Measurements from ENCODE around the gene ADAMTS20.

Gene ADAMTS20

DNA sequence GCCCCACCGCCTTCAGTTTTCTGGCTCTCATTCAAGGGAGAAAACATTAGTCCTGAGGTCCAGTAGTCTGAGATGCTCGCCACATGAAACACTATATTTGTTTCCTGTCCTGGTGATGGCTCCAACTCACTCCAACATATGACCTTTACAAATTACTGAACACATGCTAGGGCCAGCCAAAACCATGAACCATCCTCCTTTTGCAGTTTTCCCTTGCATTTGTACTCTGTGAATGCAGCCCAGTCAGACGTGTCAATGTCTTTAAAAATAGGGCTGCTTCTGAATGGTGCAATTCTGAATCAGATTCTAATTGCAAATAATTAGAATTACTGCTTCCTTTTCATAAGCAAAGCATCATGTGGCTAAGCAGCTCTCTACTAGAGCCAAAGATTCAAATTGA is 36.0 kb downstream of the ADAMTS20 start:
- DNase-seq: no peak
- no peaks in the 10 kb centered on the region for H3K4me1 ChIP-seq
- no peaks in the 10 kb centered on the region for H3K27me3 ChIP-seq
- TF ChIP-seq, protein P1, sequence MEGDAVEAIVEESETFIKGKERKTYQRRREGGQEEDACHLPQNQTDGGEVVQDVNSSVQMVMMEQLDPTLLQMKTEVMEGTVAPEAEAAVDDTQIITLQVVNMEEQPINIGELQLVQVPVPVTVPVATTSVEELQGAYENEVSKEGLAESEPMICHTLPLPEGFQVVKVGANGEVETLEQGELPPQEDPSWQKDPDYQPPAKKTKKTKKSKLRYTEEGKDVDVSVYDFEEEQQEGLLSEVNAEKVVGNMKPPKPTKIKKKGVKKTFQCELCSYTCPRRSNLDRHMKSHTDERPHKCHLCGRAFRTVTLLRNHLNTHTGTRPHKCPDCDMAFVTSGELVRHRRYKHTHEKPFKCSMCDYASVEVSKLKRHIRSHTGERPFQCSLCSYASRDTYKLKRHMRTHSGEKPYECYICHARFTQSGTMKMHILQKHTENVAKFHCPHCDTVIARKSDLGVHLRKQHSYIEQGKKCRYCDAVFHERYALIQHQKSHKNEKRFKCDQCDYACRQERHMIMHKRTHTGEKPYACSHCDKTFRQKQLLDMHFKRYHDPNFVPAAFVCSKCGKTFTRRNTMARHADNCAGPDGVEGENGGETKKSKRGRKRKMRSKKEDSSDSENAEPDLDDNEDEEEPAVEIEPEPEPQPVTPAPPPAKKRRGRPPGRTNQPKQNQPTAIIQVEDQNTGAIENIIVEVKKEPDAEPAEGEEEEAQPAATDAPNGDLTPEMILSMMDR (IDR thresholded peaks at IDR 0.05; ENCODE audit: low read depth, low read length): no peak
- no peaks in the 10 kb centered on the region for H3K9me3 ChIP-seq
- H3K4me3 ChIP-seq (ENCODE audit: low read depth, low read length): no peak overlapping the region
- H3K36me3 ChIP-seq: no peaks in the 10 kb centered on the region

DNA sequence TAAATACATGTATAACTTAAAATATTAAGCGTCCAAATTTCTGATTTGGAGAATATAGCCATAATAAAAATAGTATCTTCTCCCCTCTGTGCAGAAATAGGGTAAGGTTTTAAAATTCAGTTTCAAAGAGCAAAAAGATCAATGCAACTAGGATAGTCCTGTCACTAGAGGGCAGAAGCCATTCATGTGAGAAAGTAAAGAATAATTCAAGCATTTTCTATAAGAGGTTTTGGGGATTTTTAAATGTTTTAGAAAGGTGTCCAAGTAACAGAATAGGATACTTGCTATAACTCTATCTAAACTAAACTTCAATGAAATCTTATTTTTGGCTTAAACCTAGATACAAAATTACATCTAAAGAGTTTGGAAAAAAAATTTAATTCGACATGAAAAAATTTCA is 50.3 kb downstream of the ADAMTS20 start:
- no peaks in the 10 kb centered on the region for H3K4me1 ChIP-seq
- H3K4me3 ChIP-seq (ENCODE audit: low read depth, low read length): no peak overlapping the region
- no peak for DNase-seq
- H3K27me3 ChIP-seq: no peaks in the 10 kb centered on the region
- TF ChIP-seq, protein P1 (IDR thresholded peaks at IDR 0.05; ENCODE audit: low read depth, low read length): peak; percentile 54
- no peaks in the 10 kb centered on the region for H3K9me3 ChIP-seq
- no peaks in the 10 kb centered on the region for H3K36me3 ChIP-seq

DNA sequence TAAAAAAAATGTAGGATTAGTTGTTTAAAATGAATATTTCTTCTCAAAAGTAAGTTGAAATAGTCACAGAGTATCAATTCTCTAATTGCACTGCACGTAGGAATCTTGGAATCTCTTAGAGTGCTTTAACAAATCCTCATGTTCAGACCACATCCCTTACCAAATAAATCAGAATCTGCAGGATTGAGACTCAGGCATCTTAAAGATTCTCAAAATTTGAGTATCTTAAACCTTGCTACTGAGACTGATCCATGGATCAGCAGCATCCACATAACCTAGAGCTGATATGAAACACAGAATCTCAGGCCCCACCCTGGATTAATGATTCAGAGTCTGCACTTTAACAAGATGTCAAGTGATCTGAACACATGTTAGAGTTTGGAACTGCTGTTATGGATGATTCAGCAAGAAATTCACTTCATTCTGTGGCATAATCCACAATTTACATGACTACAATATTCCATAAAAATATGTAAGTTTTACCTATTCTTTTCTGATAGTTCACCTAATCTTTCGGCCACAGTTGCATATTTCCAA is 58.7 kb downstream of the ADAMTS20 start:
- Histone ChIP-seq H3K27me3 (no peaks in the 10 kb centered on the region), H3K4me1 (no peaks in the 10 kb centered on the region), H3K4me3 (ENCODE audit: low read depth, low read length) (no peak overlapping the region), H3K36me3 (no peaks in the 10 kb centered on the region), H3K9me3 (no peaks in the 10 kb centered on the region)
- DNase-seq: no peak
- TF ChIP-seq, protein P1 (IDR thresholded peaks at IDR 0.05; ENCODE audit: low read depth, low read length): no peak

DNA sequence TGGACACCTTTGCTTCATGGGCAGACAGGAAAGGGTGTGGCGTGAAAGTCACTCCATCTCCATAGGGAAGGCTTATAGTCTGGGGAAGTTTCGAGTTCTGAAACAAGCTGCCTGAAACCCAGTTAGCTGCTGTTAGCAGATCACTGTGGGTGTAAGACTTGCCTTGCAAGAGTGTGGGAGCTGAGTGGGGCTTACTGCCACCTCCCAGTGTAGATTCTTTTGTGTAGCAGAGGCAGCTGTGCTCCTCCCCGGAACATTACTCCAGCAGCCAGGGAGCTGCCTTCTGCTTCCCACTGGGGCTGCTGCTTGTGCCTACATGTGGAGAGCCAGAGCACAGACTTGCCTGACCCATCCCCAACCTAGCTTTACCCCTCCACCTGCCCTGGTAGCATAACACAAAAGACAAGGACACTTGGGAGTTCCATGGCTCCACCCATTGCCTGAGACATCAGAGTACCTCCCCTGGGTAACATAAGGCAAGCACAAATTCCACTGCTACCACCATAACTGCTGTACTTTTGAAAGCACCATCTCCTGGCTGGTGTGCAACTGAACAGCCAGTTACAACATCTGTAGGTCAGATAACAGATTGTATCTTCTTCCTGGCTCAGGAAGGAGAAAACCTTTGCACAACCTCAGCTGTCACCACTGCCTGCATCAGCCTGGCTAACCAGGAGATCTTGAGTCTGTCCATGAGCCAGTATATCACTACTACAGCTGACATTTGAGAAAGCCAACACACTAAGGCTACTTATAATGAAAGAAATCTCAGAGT is 69.5 kb downstream of the ADAMTS20 start:
- no peaks in the 10 kb centered on the region for H3K4me1 ChIP-seq
- no peaks in the 10 kb centered on the region for H3K9me3 ChIP-seq
- DNase-seq: no peak
- H3K36me3 ChIP-seq: no peaks in the 10 kb centered on the region
- TF ChIP-seq, protein P1 (IDR thresholded peaks at IDR 0.05; ENCODE audit: low read depth, low read length): no peak
- H3K4me3 ChIP-seq (ENCODE audit: low read depth, low read length): no peak overlapping the region
- 0 out of 2 replicates have a peak, but pooled peaks cover 3% of the 10 kb centered on the region for H3K27me3 ChIP-seq

DNA sequence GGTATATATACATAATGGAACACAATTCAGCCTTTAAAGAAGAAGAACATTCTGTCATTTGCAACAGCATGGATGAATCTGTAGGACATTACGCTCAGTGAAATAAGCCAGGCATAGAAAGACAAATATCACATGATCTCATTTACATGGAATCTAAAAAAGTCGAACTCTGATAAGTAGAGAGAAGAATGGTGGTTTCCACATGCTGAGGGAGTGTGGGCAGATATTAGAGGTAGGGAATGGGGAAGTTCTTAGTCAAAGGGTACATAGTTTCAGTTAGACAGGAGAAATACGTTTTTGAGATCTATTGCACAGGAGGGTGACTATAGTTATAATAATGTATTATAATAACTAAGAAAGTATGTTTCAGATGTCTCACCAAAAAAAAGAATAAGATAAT is 71.4 kb downstream of the ADAMTS20 start:
- Histone ChIP-seq H3K9me3 (no peaks in the 10 kb centered on the region), H3K27me3 (0 out of 2 replicates have a peak, but pooled peaks cover 3% of the 10 kb centered on the region), H3K4me3 (ENCODE audit: low read depth, low read length) (no peak overlapping the region), H3K4me1 (no peaks in the 10 kb centered on the region), H3K36me3 (no peaks in the 10 kb centered on the region)
- no peak for DNase-seq
- TF ChIP-seq, protein P1 (IDR thresholded peaks at IDR 0.05; ENCODE audit: low read depth, low read length): no peak

DNA sequence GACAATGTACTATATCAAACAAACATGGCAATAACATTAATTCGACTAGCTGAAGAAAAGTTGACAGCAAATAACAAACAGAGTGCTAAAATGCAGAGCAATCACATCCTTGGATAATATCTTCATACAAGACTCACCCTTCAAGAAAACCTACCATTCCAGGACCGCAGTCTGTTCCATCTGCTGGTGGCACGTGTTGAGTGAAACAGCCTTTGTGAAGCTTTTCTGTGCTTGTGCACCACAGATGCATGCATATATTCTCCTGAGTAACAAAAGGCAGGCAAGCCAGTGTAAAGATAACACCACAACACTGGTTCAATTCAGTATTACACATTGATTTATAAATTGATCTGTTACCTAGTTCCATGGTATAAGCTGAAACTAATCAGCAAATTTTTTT is 89.3 kb downstream of the ADAMTS20 start:
- no peaks in the 10 kb centered on the region for H3K36me3 ChIP-seq
- no peaks in the 10 kb centered on the region for H3K4me1 ChIP-seq
- TF ChIP-seq, protein P1 (IDR thresholded peaks at IDR 0.05; ENCODE audit: low read depth, low read length): no peak
- no peak overlapping the region for H3K4me3 ChIP-seq (ENCODE audit: low read depth, low read length)
- DNase-seq: no peak
- no peaks in the 10 kb centered on the region for H3K9me3 ChIP-seq
- H3K27me3 ChIP-seq: peaks cover 18% of the 10 kb centered on the region
